D341Med (cell line): ENCODE measurements around the gene S100A11.

Experiments
- DNase-seq: peaks from one replicate; pipeline ENCODE4 v3.0.0; 2012; ENCODE audit warnings: low spot score

S100A11 gene

DNA sequence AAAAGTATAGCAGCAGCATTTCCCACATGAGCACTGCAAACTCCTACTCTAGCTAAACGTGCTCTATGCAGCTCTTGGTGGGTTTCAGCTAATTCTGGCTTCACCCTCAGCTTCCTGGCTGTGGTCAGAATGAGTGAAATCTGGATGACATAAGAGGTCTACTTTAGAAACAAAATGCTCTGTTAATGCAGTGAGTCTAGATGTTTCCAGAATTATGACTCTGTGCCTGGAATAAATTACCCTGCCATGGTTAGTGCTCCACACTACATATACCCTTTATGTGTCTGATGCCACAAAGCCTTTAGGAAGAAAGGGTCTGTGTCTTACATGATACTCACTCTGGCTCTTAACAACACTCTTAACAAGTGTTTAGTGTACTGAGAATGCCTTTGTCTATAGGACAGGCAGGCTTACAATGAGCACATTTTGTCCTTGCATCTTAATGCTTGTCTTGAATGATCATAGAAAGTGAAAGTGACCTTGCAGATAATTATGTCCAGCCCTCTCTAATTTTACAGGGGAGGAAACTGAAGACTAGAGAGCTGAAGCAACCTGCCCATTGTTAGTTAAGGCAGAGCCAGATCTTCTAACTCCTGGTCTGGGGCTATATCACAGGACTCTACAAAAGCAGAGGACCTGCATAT lies 52.4 kb downstream of the S100A11 start:
- no peak for DNase-seq
